ENCODE data around the gene GIMAP6. TPM values are rescaled to one million over a fixed set of nuclear protein-coding genes. Genes with fewer than 3 reads are reported as not detected.

The GIMAP6 gene
- total RNA-seq, 1 donor from 2014 or later = 37.6 TPM

- no peak for TF ChIP-seq CTCF (IDR thresholded peaks at IDR 0.05)
- Histone ChIP-seq H3K4me3 (no peak overlapping the region), H3K27me3 (no peaks in the 10 kb centered on the region), H3K9me3 (no peaks in the 10 kb centered on the region), H3K27ac (no peak overlapping the region), H3K36me3 (no peaks in the 10 kb centered on the region), H3K4me1 (no peaks in the 10 kb centered on the region)
- DNase-seq (ENCODE audit: low spot score in 2 of 2) = no peak
- intact Hi-C loops (cut with DNase I) = no loop called here
Measured at GRCh38 chr7:150660939-150661613, 28.9 kb upstream of the GIMAP6 start.

DNA sequence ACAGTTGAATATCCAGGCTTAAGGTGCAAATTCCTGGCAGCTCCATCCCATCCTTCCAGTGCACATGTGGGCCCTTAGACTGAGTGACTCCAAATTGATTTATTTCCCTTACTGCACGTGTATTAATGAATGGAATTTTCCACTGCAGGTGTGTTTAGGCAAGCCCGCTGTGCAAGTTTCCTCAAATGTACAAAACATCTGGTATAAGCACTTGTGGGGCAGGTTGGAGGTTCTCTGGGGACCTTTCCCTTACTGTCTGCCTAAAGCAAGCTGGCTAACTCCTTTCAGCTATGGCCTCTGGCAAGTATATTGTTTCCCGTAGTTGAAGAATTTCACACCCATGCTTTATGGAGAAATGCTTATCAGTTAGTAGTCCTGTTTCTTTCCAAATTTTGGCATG, 25.3 kb upstream of the GIMAP6 start:
- Histone ChIP-seq H3K27me3 (no peaks in the 10 kb centered on the region), H3K4me3 (no peak overlapping the region), H3K4me1 (no peaks in the 10 kb centered on the region), H3K27ac (no peak overlapping the region), H3K36me3 (no peaks in the 10 kb centered on the region), H3K9me3 (no peaks in the 10 kb centered on the region)
- intact Hi-C loops (cut with DNase I) = no loop called here
- DNase-seq (ENCODE audit: low spot score in 2 of 2) = no peak
- no peak for TF ChIP-seq CTCF (IDR thresholded peaks at IDR 0.05)

DNA sequence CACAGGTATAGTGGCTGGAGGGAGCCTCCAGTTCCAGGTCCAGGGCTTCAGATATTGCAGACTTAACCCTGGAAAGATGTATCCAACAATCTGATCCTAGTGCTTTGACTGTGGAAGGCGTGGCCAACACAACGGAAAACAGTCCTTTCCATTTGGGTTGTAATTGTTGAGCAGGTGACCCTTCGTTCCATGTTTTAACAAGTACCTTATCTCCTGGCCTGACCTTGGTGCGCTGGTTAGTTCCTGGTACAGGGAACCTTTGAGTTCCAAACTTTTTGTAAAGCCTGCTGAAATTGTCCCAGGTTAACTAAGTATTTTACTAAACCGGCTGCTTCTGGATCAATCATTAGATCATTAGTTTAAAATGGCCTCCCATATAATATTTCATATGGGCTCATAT, 23.9 kb upstream of the GIMAP6 start:
- H3K4me1 ChIP-seq = no peaks in the 10 kb centered on the region
- no peak for DNase-seq (ENCODE audit: low spot score in 2 of 2)
- H3K36me3 ChIP-seq = no peaks in the 10 kb centered on the region
- intact Hi-C loops (cut with DNase I) = no loop called here
- H3K27me3 ChIP-seq = no peaks in the 10 kb centered on the region
- no peak overlapping the region for H3K27ac ChIP-seq
- no peaks in the 10 kb centered on the region for H3K9me3 ChIP-seq
- no peak for TF ChIP-seq CTCF (IDR thresholded peaks at IDR 0.05)
- no peak overlapping the region for H3K4me3 ChIP-seq

- Histone ChIP-seq H3K27ac (no peak overlapping the region), H3K36me3 (no peaks in the 10 kb centered on the region), H3K27me3 (no peaks in the 10 kb centered on the region), H3K4me1 (no peaks in the 10 kb centered on the region), H3K9me3 (no peaks in the 10 kb centered on the region), H3K4me3 (no peak overlapping the region)
- DNase-seq (ENCODE audit: low spot score in 2 of 2) = no peak
- intact Hi-C loops (cut with DNase I) = no loop called here
- TF ChIP-seq CTCF (IDR thresholded peaks at IDR 0.05) = no peak
Measured at GRCh38 chr7:150654692-150655091, 22.5 kb upstream of the GIMAP6 start.

DNA sequence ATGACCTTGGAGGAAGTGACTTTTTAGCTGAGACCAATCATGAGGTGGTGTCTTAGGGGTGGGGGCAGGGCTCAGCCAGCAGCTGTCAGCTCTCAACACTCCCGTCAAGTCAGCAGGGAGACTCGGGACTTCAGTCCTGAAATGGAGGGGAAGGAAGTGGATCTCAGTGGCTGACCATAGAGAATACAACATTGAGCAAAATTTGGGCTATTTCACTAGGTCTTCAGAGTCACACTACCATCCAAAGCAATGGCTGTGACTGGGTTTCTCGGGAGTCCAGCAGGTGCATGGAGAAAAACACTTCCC, 16.8 kb upstream of the GIMAP6 start:
- no peak for TF ChIP-seq CTCF (IDR thresholded peaks at IDR 0.05)
- H3K27ac ChIP-seq = no peak overlapping the region
- H3K4me3 ChIP-seq = no peak overlapping the region
- H3K4me1 ChIP-seq = no peaks in the 10 kb centered on the region
- no peaks in the 10 kb centered on the region for H3K36me3 ChIP-seq
- no peak for DNase-seq (ENCODE audit: low spot score in 2 of 2)
- H3K9me3 ChIP-seq = no peaks in the 10 kb centered on the region
- H3K27me3 ChIP-seq = no peaks in the 10 kb centered on the region
- intact Hi-C loops (cut with DNase I) = no loop called here
